Endodermal cell (in vitro differentiated cells): ENCODE results near the gene TRUB1. TPM values are rescaled to one million over a fixed set of nuclear protein-coding genes. Genes with fewer than 3 reads are reported as not detected.

Source experiments
- DNase-seq: peaks from one replicate; pipeline ENCODE4 v3.0.0-alpha.2; 2017
- H3K27ac ChIP-seq: 2 replicates; pipeline ENCODE4 v1.5.1; 2013; ENCODE audit warnings: mild to moderate bottlenecking, low read depth, low read length, moderate library complexity
- H3K27me3 ChIP-seq: 2 replicates; pipeline ENCODE4 v1.6.1; 2013; ENCODE audit warnings: mild to moderate bottlenecking, low read length, moderate library complexity; ENCODE audit not compliant: insufficient read depth, control insufficient read depth, poor library complexity, severe bottlenecking
- H3K36me3 ChIP-seq: 2 replicates; pipeline ENCODE4 v1.7.0; 2013; ENCODE audit warnings: mild to moderate bottlenecking, low read length, moderate library complexity; ENCODE audit not compliant: control insufficient read depth, insufficient read depth
- H3K4me1 ChIP-seq: one replicate; pipeline ENCODE4 v1.7.0; 2013; ENCODE audit warnings: low read length; ENCODE audit not compliant: control insufficient read depth, insufficient read depth
- H3K4me3 ChIP-seq: 2 replicates; pipeline ENCODE4 v1.5.1; 2013; ENCODE audit warnings: mild to moderate bottlenecking, low read length, moderate library complexity
- H3K9ac ChIP-seq: 2 replicates; pipeline ENCODE4 v1.6.1; 2013; ENCODE audit warnings: mild to moderate bottlenecking, low read length, moderate library complexity; ENCODE audit not compliant: poor library complexity, severe bottlenecking; ENCODE audit errors: extremely low read depth
- H3K9me3 ChIP-seq: 2 replicates; pipeline ENCODE4 v1.6.1; 2013; ENCODE audit warnings: mild to moderate bottlenecking, low read length, moderate library complexity; ENCODE audit not compliant: control insufficient read depth
- H3K27ac Mint-ChIP-seq: 2 replicates; pipeline ENCODE4 v1.8.0; 2020; ENCODE audit warnings: mixed read lengths
- H3K27me3 Mint-ChIP-seq: 2 replicates; pipeline ENCODE4 v1.8.0; 2021; ENCODE audit warnings: mild to moderate bottlenecking, mixed read lengths; ENCODE audit not compliant: insufficient read depth
- H3K36me3 Mint-ChIP-seq: 2 replicates; pipeline ENCODE4 v1.8.0; 2020; ENCODE audit warnings: low read depth, mixed read lengths
- H3K4me1 Mint-ChIP-seq: 2 replicates; pipeline ENCODE4 v1.8.0; 2020; ENCODE audit warnings: mixed read lengths
- H3K4me3 Mint-ChIP-seq: 2 replicates; pipeline ENCODE4 v1.8.0; 2020; ENCODE audit warnings: mild to moderate bottlenecking, moderate library complexity, mixed read lengths
- H3K9me3 Mint-ChIP-seq: 2 replicates; pipeline ENCODE4 v1.8.0; 2020; ENCODE audit warnings: mild to moderate bottlenecking, mixed read lengths
- WGBS, 2 experiments: methylation state at CpG; one replicate each; pipeline versions ENCODE4 v1.1.5 to v1.1.7; 2013; ENCODE audit warnings: missing lambda C conversion rate in 2 of 2, mixed read lengths in 1 of 2; ENCODE audit not compliant: insufficient coverage in 1 of 2, insufficient read length in 1 of 2; 5-methylcytosine and 5-hydroxymethylcytosine counted together
- total RNA-seq, 2 donors: library from RNA; stranded (reverse); fragmentation: NEBNext Ultra II Directional in 1 of 2; extraction: Animal tissue kit (Norgen Biotek cat#: 25700) in 1 of 2; gene quantifications; 2 replicates in 1 of 2; 3 replicates in 1 of 2; pipeline ENCODE4 v1.2.1, GENCODE V29; 2021
- TF ChIP-seq, protein P1 (sequence below): fragments of 200-600 bp; sonication (generic); conservative IDR thresholded peaks from 2 replicates; pipeline ENCODE4 v1.5.0; 2021; ENCODE audit warnings: antibody characterized with exemption, mild to moderate bottlenecking

The TRUB1 gene
- total RNA-seq, 2 donors from 2014 or later, result 18.5 to 18.8 TPM

DNA sequence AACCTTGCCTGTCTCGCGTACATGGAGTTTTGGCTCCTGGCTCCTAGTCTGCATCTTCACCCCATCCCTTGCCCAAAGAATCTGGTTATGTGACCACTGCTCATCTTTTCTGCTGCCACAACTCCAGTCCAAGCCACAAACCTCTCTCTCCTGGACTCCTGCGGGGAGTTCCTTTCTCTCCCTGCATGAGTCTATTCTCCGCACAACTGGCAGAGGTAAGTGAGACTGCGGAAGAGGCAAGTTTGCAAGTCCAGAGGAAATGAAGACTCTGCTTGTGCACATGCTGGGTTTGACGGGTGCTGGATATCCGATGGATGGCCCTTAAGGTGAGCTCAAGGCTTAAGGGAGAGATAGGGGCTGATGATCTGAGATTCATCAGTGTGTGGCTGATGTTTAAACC, 61.0 kb downstream of the TRUB1 start:
- Histone ChIP-seq H3K9me3 (no peaks in the 10 kb centered on the region), H3K4me1 (no peaks in the 10 kb centered on the region), H3K36me3 (no peaks in the 10 kb centered on the region), H3K4me3 (no peak overlapping the region), H3K27ac (no peak overlapping the region), H3K9ac (no peak overlapping the region), H3K27me3 (no peaks in the 10 kb centered on the region)
- DNase-seq, result no peak
- TF ChIP-seq, protein P1, sequence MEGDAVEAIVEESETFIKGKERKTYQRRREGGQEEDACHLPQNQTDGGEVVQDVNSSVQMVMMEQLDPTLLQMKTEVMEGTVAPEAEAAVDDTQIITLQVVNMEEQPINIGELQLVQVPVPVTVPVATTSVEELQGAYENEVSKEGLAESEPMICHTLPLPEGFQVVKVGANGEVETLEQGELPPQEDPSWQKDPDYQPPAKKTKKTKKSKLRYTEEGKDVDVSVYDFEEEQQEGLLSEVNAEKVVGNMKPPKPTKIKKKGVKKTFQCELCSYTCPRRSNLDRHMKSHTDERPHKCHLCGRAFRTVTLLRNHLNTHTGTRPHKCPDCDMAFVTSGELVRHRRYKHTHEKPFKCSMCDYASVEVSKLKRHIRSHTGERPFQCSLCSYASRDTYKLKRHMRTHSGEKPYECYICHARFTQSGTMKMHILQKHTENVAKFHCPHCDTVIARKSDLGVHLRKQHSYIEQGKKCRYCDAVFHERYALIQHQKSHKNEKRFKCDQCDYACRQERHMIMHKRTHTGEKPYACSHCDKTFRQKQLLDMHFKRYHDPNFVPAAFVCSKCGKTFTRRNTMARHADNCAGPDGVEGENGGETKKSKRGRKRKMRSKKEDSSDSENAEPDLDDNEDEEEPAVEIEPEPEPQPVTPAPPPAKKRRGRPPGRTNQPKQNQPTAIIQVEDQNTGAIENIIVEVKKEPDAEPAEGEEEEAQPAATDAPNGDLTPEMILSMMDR, result no peak
- H3K9me3 Mint-ChIP-seq, result no peaks in the 10 kb centered on the region
- H3K36me3 Mint-ChIP-seq, result no peaks in the 10 kb centered on the region
- H3K27me3 Mint-ChIP-seq, result no peaks in the 10 kb centered on the region
- no peak overlapping the region for H3K4me3 Mint-ChIP-seq
- 91% methylated on average over 6 to 7 of the region's 7 CpGs for WGBS, 2 experiments
- H3K27ac Mint-ChIP-seq, result no peak overlapping the region
- H3K4me1 Mint-ChIP-seq, result peaks cover 12% of the 10 kb centered on the region

DNA sequence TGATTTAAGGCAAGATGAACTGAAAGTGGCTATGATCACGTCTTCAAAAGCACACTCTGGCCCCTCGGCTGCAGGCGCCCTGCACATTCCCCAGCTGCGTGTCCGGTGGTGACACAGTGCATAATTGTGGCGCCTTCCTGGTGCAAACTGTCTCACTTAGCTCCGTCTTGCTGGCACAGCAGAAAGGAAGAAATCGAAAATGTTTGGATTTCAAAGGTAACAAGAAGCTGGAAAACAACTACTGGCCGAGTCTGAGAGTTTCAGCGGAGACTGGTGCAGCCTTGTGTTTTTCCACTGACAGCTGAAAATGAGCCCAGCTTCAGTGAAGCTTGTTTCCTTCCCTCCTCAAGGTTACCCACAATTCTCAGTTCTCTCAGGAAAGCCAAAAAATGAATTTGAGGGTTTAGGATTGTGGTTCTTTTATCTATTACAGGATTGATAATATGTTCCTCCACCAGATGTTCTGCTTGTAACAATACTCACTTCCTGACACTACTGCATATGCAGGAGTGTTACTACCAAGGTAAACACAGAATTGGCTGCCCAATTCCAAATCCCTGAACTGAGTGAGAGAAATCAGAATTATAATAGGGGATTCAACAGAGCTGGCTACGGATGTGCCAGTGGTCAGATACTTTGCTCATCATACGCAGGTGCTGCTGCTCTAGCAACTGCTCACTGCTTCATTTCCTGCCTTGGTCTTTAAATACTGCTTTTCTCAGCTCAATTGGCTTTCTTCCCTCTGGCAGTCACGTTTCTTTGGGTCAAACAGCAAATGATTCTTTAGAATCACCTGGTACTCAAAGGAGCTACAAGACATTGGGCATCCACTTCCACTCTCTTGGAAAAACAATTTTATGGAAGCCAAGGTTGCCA, 63.7 kb downstream of the TRUB1 start:
- Histone ChIP-seq H3K36me3 (no peaks in the 10 kb centered on the region), H3K9me3 (no peaks in the 10 kb centered on the region), H3K4me3 (no peak overlapping the region), H3K27ac (no peak overlapping the region), H3K27me3 (no peaks in the 10 kb centered on the region), H3K9ac (no peak overlapping the region), H3K4me1 (no peaks in the 10 kb centered on the region)
- H3K27me3 Mint-ChIP-seq, result no peaks in the 10 kb centered on the region
- DNase-seq, result no peak
- peaks cover 12% of the 10 kb centered on the region for H3K4me1 Mint-ChIP-seq
- H3K27ac Mint-ChIP-seq, result peak overlapping the region; percentile 41
- WGBS, 2 experiments, result 89% methylated on average over 12 to 13 of the region's 13 CpGs
- H3K36me3 Mint-ChIP-seq, result no peaks in the 10 kb centered on the region
- no peak overlapping the region for H3K4me3 Mint-ChIP-seq
- TF ChIP-seq, protein P1, result no peak
- H3K9me3 Mint-ChIP-seq, result no peaks in the 10 kb centered on the region

DNA sequence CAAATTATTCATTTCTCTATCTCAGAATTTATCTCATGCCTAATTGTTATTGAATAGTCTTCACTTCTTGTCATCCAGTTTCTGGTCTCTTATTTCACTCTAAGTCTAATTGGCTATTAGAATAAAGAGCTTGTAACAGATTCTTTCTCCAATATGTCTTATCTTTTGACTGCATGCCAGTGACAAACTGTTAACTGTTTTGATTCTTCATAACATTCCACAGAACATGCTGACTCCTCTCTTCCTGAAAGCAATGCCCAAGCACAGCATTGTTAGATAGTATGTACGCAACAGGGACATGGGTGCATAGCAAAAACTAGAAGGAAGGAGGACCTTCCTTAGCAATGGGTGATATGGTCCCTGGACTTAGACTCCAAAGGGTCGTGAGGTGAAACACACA, 65.4 kb downstream of the TRUB1 start:
- Histone ChIP-seq H3K9me3 (no peaks in the 10 kb centered on the region), H3K27me3 (no peaks in the 10 kb centered on the region), H3K27ac (no peak overlapping the region), H3K4me3 (no peak overlapping the region), H3K36me3 (no peaks in the 10 kb centered on the region), H3K9ac (no peak overlapping the region), H3K4me1 (no peaks in the 10 kb centered on the region)
- no peaks in the 10 kb centered on the region for H3K27me3 Mint-ChIP-seq
- no peak overlapping the region for H3K4me3 Mint-ChIP-seq
- H3K36me3 Mint-ChIP-seq, result no peaks in the 10 kb centered on the region
- TF ChIP-seq, protein P1, result no peak
- peaks cover 12% of the 10 kb centered on the region for H3K4me1 Mint-ChIP-seq
- H3K9me3 Mint-ChIP-seq, result no peaks in the 10 kb centered on the region
- DNase-seq, result no peak
- H3K27ac Mint-ChIP-seq, result no peak overlapping the region
- 80 to 94% methylated on average over 1 to 2 of the region's 2 CpGs for WGBS, 2 experiments
